WTC11 (cell line): ENCODE data around the gene MACROD2.

Experiments
- ATF1 ChIP-seq: sonication (generic); formaldehyde crosslinking; IDR thresholded peaks from 2 replicates; pipeline ENCODE4 v1.8.1; 2023; ENCODE audit warnings: mild to moderate bottlenecking, moderate library complexity, missing genetic modification reagents
- CBFB ChIP-seq: sonication (generic); formaldehyde crosslinking; IDR thresholded peaks from 2 replicates; pipeline ENCODE4 v1.8.1; 2022; ENCODE audit warnings: mild to moderate bottlenecking, low read depth, missing genetic modification reagents
- CTCF ChIP-seq: fragments of 200-600 bp; IDR thresholded peaks from 2 replicates; pipeline ENCODE4 v1.8.0; 2022; ENCODE audit warnings: antibody characterized with exemption
- FOXJ3 ChIP-seq: sonication (generic); formaldehyde crosslinking; IDR thresholded peaks from 2 replicates; pipeline ENCODE4 v1.9.0; 2021; ENCODE audit warnings: missing genetic modification reagents, mild to moderate bottlenecking, borderline replicate concordance
- FOXP1 ChIP-seq: sonication (generic); formaldehyde crosslinking; IDR thresholded peaks from 2 replicates; pipeline ENCODE4 v1.8.0; 2022; ENCODE audit warnings: missing genetic modification reagents, mild to moderate bottlenecking, moderate library complexity, borderline replicate concordance
- JUN ChIP-seq: sonication (generic); formaldehyde crosslinking; IDR thresholded peaks from 2 replicates; pipeline ENCODE4 v1.8.0; 2023; ENCODE audit warnings: mild to moderate bottlenecking, missing genetic modification reagents
- NR2C2 ChIP-seq: sonication (generic); formaldehyde crosslinking; IDR thresholded peaks from 2 replicates; pipeline ENCODE4 v1.8.0; 2022; ENCODE audit warnings: mild to moderate bottlenecking, missing genetic modification reagents
- SP1 ChIP-seq: sonication (generic); formaldehyde crosslinking; conservative IDR thresholded peaks from 2 replicates; pipeline ENCODE4 v1.8.1; 2022; ENCODE audit warnings: missing genetic modification reagents
- STAT6 ChIP-seq: sonication (generic); formaldehyde crosslinking; conservative IDR thresholded peaks from 2 replicates; pipeline ENCODE4 v1.8.1; 2023; ENCODE audit warnings: mild to moderate bottlenecking, low read depth, missing genetic modification reagents, moderate library complexity
- TP53 ChIP-seq: sonication (generic); formaldehyde crosslinking; IDR thresholded peaks from 2 replicates; pipeline ENCODE4 v1.8.1; 2023; ENCODE audit warnings: mild to moderate bottlenecking, missing genetic modification reagents
- ZBTB43 ChIP-seq: sonication (generic); formaldehyde crosslinking; IDR thresholded peaks from 2 replicates; pipeline ENCODE4 v1.8.1; 2023; ENCODE audit warnings: mild to moderate bottlenecking, missing genetic modification reagents
- TF ChIP-seq, protein P1 (sequence below): sonication (generic); formaldehyde crosslinking; IDR thresholded peaks from 2 replicates; pipeline ENCODE4 v1.8.1; 2022; ENCODE audit warnings: low read depth, mild to moderate bottlenecking, moderate library complexity, missing genetic modification reagents, borderline replicate concordance
- TF ChIP-seq, protein P2 (sequence below): sonication (generic); formaldehyde crosslinking; IDR thresholded peaks from 2 replicates; pipeline ENCODE4 v1.8.1; 2022; ENCODE audit warnings: missing genetic modification reagents, borderline replicate concordance
- TF ChIP-seq, protein P3 (sequence below): sonication (generic); formaldehyde crosslinking; IDR thresholded peaks from 2 replicates; pipeline ENCODE4 v1.8.0; 2023; ENCODE audit warnings: missing genetic modification reagents

DNA sequence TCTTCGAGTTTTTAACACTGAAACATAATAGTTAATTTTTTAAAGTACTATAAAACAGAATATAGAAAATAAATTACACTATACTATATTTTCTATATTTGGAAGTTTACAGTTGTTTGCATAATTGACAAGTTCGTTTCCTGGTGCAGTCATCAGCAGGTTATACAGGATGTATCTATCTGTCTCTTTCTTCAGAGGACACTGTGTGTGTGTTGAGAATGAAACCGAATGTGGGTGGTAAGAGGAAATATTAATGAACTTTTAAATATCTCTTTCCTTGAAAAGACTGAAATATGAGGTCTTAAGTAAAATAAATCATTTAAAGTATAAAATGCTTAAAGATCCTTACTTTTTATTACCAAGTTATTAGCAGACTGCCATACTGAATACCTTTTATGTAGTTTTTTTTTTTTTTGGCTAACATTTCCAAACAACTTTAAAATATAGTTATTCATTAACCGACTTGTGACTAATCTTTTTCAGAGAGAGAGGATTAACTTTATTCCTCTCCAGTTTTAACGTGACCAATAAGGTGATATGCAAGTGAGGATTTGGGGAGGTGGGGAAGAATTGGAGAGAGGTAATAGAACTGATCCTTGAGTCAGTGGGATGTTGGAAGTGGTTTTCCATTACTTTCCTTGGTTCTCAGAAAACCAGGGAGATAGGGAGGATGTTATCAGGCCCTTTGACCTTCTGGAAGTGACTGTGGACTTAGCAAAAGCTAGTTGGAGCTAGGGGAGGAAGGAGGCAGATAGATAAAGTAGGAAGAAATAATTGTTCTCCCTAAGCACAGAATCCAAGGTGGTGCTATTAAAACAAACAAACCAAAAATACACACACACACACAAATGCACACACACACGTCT is 722.1 kb downstream of the MACROD2 start:
- no peak for TF ChIP-seq CTCF
- no peak for TF ChIP-seq NR2C2 (CRISPR knock-in tag)
- TF ChIP-seq JUN (CRISPR knock-in tag) = no peak
- TF ChIP-seq FOXP1 (CRISPR knock-in tag) = no peak
- no peak for TF ChIP-seq FOXJ3
- no peak for TF ChIP-seq ATF1 (CRISPR knock-in tag)
- TF ChIP-seq TP53 (CRISPR knock-in tag) = no peak
- TF ChIP-seq, protein P1, sequence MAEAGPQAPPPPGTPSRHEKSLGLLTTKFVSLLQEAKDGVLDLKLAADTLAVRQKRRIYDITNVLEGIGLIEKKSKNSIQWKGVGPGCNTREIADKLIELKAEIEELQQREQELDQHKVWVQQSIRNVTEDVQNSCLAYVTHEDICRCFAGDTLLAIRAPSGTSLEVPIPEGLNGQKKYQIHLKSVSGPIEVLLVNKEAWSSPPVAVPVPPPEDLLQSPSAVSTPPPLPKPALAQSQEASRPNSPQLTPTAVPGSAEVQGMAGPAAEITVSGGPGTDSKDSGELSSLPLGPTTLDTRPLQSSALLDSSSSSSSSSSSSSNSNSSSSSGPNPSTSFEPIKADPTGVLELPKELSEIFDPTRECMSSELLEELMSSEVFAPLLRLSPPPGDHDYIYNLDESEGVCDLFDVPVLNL (CRISPR knock-in tag) = no peak
- TF ChIP-seq ZBTB43 (CRISPR knock-in tag) = no peak
- no peak for TF ChIP-seq STAT6 (CRISPR knock-in tag)
- TF ChIP-seq, protein P2, sequence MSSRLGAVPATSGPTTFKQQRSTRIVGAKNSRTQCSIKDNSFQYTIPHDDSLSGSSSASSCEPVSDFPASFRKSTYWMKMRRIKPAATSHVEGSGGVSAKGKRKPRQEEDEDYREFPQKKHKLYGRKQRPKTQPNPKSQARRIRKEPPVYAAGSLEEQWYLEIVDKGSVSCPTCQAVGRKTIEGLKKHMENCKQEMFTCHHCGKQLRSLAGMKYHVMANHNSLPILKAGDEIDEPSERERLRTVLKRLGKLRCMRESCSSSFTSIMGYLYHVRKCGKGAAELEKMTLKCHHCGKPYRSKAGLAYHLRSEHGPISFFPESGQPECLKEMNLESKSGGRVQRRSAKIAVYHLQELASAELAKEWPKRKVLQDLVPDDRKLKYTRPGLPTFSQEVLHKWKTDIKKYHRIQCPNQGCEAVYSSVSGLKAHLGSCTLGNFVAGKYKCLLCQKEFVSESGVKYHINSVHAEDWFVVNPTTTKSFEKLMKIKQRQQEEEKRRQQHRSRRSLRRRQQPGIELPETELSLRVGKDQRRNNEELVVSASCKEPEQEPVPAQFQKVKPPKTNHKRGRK (CRISPR knock-in tag) = no peak
- TF ChIP-seq, protein P3, sequence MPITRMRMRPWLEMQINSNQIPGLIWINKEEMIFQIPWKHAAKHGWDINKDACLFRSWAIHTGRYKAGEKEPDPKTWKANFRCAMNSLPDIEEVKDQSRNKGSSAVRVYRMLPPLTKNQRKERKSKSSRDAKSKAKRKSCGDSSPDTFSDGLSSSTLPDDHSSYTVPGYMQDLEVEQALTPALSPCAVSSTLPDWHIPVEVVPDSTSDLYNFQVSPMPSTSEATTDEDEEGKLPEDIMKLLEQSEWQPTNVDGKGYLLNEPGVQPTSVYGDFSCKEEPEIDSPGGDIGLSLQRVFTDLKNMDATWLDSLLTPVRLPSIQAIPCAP (CRISPR knock-in tag) = no peak
- TF ChIP-seq CBFB (CRISPR knock-in tag) = no peak
- no peak for TF ChIP-seq SP1
